H9 (cell line): ENCODE data around the gene PRAME. TPM values are rescaled to one million over a fixed set of nuclear protein-coding genes. Genes with fewer than 3 reads are reported as not detected.
"Not testable (repeated sequence)": the region's sequence is repeated elsewhere in the genome, so short reads cannot be mapped to it uniquely, and the experiment has no call there.

Experiments used
- DNase-seq: peaks from one replicate; pipeline ENCODE4 v3.0.0-alpha.2; 2017
- H2AFZ ChIP-seq: one replicate; pipeline ENCODE4 v1.6.1; 2013; ENCODE audit warnings: mild to moderate bottlenecking, low read length, control low read depth, moderate library complexity
- H2AK5ac ChIP-seq: 2 replicates; pipeline ENCODE4 v1.6.1; 2013; ENCODE audit warnings: low read length, control low read depth, mixed read lengths; ENCODE audit not compliant: insufficient read length
- H2BK120ac ChIP-seq: one replicate; pipeline ENCODE4 v1.6.1; 2013; ENCODE audit warnings: low read depth, mild to moderate bottlenecking, low read length, control low read depth, inconsistent platforms; ENCODE audit not compliant: poor library complexity, severe bottlenecking
- H2BK12ac ChIP-seq: 2 replicates; pipeline ENCODE4 v1.6.1; 2013; ENCODE audit warnings: low read length, control low read depth, mixed read lengths, low read depth; ENCODE audit not compliant: insufficient read length
- H2BK15ac ChIP-seq: 2 replicates; pipeline ENCODE4 v1.6.1; 2013; ENCODE audit warnings: low read depth, low read length, control low read depth
- H2BK20ac ChIP-seq: one replicate; pipeline ENCODE4 v1.6.1; 2013; ENCODE audit warnings: low read depth, mild to moderate bottlenecking, low read length, control low read depth, inconsistent platforms; ENCODE audit not compliant: poor library complexity, severe bottlenecking
- H2BK5ac ChIP-seq: 2 replicates; pipeline ENCODE4 v1.6.1; 2013; ENCODE audit warnings: low read length, control low read depth, mixed read lengths; ENCODE audit not compliant: insufficient read length
- H3K14ac ChIP-seq: 2 replicates; pipeline ENCODE4 v1.6.1; 2013; ENCODE audit warnings: low read length, control low read depth; ENCODE audit not compliant: insufficient read depth
- H3K18ac ChIP-seq: 2 replicates; pipeline ENCODE4 v1.6.1; 2013; ENCODE audit warnings: low read depth, mild to moderate bottlenecking, mixed read lengths, low read length, control low read depth; ENCODE audit not compliant: insufficient read length
- H3K23ac ChIP-seq: 2 replicates; pipeline ENCODE4 v1.6.1; 2013; ENCODE audit warnings: low read length, control low read depth, mixed read lengths, low read depth; ENCODE audit not compliant: insufficient read length
- H3K23me2 ChIP-seq: 2 replicates; pipeline ENCODE4 v1.6.1; 2013; ENCODE audit warnings: low read depth, mild to moderate bottlenecking, mixed read lengths, low read length, control low read depth; ENCODE audit not compliant: insufficient read length, poor library complexity, severe bottlenecking
- H3K27ac ChIP-seq: 2 replicates; pipeline ENCODE4 v1.5.1; 2013; ENCODE audit warnings: low read length, control low read depth, mixed read lengths, low read depth; ENCODE audit not compliant: insufficient read length
- H3K27me3 ChIP-seq: 2 replicates; pipeline ENCODE4 v1.6.1; 2013; ENCODE audit warnings: low read length, control low read depth, inconsistent platforms; ENCODE audit not compliant: insufficient read depth
- H3K4ac ChIP-seq: 2 replicates; pipeline ENCODE4 v1.6.1; 2013; ENCODE audit warnings: low read depth, mild to moderate bottlenecking, control low read depth, inconsistent platforms, low read length, moderate library complexity
- H3K4me1 ChIP-seq: 2 replicates; pipeline ENCODE4 v1.6.1; 2013; ENCODE audit warnings: low read length, control low read depth, inconsistent platforms; ENCODE audit not compliant: insufficient read depth
- H3K4me2 ChIP-seq: 2 replicates; pipeline ENCODE4 v1.6.1; 2013; ENCODE audit warnings: low read length, control low read depth, mixed read lengths; ENCODE audit not compliant: insufficient read length, insufficient read depth
- H3K56ac ChIP-seq: 2 replicates; pipeline ENCODE4 v1.6.1; 2013; ENCODE audit warnings: low read depth, mild to moderate bottlenecking, mixed read lengths, low read length, control low read depth; ENCODE audit not compliant: insufficient read length
- H3K79me1 ChIP-seq: 2 replicates; pipeline ENCODE4 v1.6.1; 2013; ENCODE audit warnings: low read depth, mild to moderate bottlenecking, moderate library complexity, low read length, control low read depth, inconsistent platforms; ENCODE audit not compliant: insufficient read depth, poor library complexity, severe bottlenecking
- H3K79me2 ChIP-seq: 2 replicates; pipeline ENCODE4 v1.6.1; 2013; ENCODE audit warnings: low read length, control low read depth, inconsistent platforms; ENCODE audit not compliant: insufficient read depth
- H3K9ac ChIP-seq: 2 replicates; pipeline ENCODE4 v1.6.1; 2013; ENCODE audit warnings: low read length, control low read depth, mixed read lengths; ENCODE audit not compliant: insufficient read length; ENCODE audit errors: extremely low read depth
- H3K9me3 ChIP-seq: one replicate; pipeline ENCODE4 v1.6.1; 2013; ENCODE audit warnings: low read depth, low read length, inconsistent platforms; ENCODE audit not compliant: control insufficient read depth
- H3T11ph ChIP-seq: one replicate; pipeline ENCODE4 v1.6.1; 2013; ENCODE audit warnings: mild to moderate bottlenecking, low read length, control low read depth, inconsistent platforms
- H4K20me1 ChIP-seq: one replicate; pipeline ENCODE4 v1.6.1; 2013; ENCODE audit not compliant: control insufficient read depth, insufficient read length, insufficient read depth
- H4K5ac ChIP-seq: 2 replicates; pipeline ENCODE4 v1.6.1; 2013; ENCODE audit warnings: low read depth, mild to moderate bottlenecking, mixed read lengths, low read length, control low read depth; ENCODE audit not compliant: insufficient read length
- H4K8ac ChIP-seq: replicated peaks from 2 replicates; pipeline ENCODE4 v1.6.1; 2013; ENCODE audit warnings: low read length, control low read depth, mixed read lengths, low read depth; ENCODE audit not compliant: insufficient read length
- H4K91ac ChIP-seq: 2 replicates; pipeline ENCODE4 v1.6.1; 2013; ENCODE audit warnings: low read depth, mild to moderate bottlenecking, moderate library complexity, mixed read lengths, low read length, control low read depth; ENCODE audit not compliant: insufficient read length
- H3K27ac Mint-ChIP-seq, 3 experiments: 2 replicates in 2 of 3; 3 replicates in 1 of 3; pipeline ENCODE4 v1.8.0; 2020 to 2021; ENCODE audit warnings: mixed read lengths in 3 of 3, mild to moderate bottlenecking in 1 of 3, moderate library complexity in 1 of 3
- H3K27me3 Mint-ChIP-seq: 2 replicates; pipeline ENCODE4 v1.8.0; 2021; ENCODE audit warnings: low read depth, mild to moderate bottlenecking, moderate library complexity, mixed read lengths
- H3K36me3 Mint-ChIP-seq, 3 experiments: 2 replicates in 2 of 3; 3 replicates in 1 of 3; pipeline ENCODE4 v1.8.0; 2020 to 2021; ENCODE audit warnings: low read depth in 3 of 3, mixed read lengths in 3 of 3; ENCODE audit not compliant: insufficient read depth in 1 of 3
- H3K4me1 Mint-ChIP-seq, 2 experiments: 2 replicates each; pipeline ENCODE4 v1.8.0; 2020; ENCODE audit warnings: mixed read lengths in 2 of 2
- H3K4me3 Mint-ChIP-seq, 2 experiments: 2 replicates in 1 of 2; 3 replicates in 1 of 2; pipeline ENCODE4 v1.8.0; 2020 to 2021; ENCODE audit warnings: mild to moderate bottlenecking in 2 of 2, mixed read lengths in 2 of 2, moderate library complexity in 1 of 2
- H3K9me3 Mint-ChIP-seq, 2 experiments: 2 replicates in 1 of 2; 3 replicates in 1 of 2; pipeline ENCODE4 v1.8.0; 2020; ENCODE audit warnings: mild to moderate bottlenecking in 2 of 2, mixed read lengths in 2 of 2, moderate library complexity in 1 of 2
- WGBS: extraction: QIAGEN DNeasy Blood & Tissue Kit; methylation state at CpG from one replicate; pipeline ENCODE4 v1.1.7; 2013; ENCODE audit warnings: missing lambda C conversion rate, low lambda C conversion rate, mixed read lengths; ENCODE audit not compliant: insufficient read length; ENCODE audit errors: extremely low coverage; 5-methylcytosine and 5-hydroxymethylcytosine counted together
- total RNA-seq: library from RNA; stranded (reverse); gene quantifications from 2 replicates; pipeline ENCODE4 v1.2.1, GENCODE V29; 2021
- TF ChIP-seq, protein P1 (sequence below): fragments of 200-600 bp; sonication (generic); conservative IDR thresholded peaks from 3 replicates; pipeline ENCODE4 v1.8.0; 2021; ENCODE audit warnings: antibody characterized with exemption, mild to moderate bottlenecking

PRAME gene
- total RNA-seq, 1 experiment from 2014 or later, result 0.31 TPM

DNA sequence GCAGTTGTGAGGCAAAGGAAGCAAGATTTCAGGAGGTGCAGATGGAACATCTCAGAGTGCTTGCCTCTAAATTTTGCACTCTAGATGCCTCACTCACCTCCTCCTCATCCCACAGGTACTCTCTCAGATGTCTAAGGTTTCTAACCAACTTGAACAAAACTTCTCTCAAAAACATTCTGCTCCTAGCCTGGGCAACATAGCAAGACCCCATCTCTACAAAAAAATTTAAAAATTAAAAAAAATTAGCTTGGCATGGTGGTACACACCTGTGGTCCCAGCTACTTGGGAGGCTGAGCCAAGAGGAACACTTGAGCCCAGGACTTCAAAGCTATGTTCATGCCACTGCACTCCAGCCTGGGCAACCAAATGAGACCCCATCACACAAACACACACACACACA, 43.2 kb downstream of the PRAME start:
- no peak overlapping the region for H2AFZ ChIP-seq
- H4K91ac ChIP-seq, result no peak overlapping the region
- no peak overlapping the region for H2BK5ac ChIP-seq
- H4K8ac ChIP-seq, result no peak overlapping the region
- no peak overlapping the region for H2BK15ac ChIP-seq
- H3K23me2 ChIP-seq, result no peaks in the 10 kb centered on the region
- TF ChIP-seq, protein P1, sequence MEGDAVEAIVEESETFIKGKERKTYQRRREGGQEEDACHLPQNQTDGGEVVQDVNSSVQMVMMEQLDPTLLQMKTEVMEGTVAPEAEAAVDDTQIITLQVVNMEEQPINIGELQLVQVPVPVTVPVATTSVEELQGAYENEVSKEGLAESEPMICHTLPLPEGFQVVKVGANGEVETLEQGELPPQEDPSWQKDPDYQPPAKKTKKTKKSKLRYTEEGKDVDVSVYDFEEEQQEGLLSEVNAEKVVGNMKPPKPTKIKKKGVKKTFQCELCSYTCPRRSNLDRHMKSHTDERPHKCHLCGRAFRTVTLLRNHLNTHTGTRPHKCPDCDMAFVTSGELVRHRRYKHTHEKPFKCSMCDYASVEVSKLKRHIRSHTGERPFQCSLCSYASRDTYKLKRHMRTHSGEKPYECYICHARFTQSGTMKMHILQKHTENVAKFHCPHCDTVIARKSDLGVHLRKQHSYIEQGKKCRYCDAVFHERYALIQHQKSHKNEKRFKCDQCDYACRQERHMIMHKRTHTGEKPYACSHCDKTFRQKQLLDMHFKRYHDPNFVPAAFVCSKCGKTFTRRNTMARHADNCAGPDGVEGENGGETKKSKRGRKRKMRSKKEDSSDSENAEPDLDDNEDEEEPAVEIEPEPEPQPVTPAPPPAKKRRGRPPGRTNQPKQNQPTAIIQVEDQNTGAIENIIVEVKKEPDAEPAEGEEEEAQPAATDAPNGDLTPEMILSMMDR, result no peak
- H3K27ac ChIP-seq, result no peak overlapping the region
- no peak overlapping the region for H3K9ac ChIP-seq
- peaks cover 3 to 13% of the 10 kb centered on the region in 2 experiments; a peak in 4 of 5 replicates for H3K9me3 Mint-ChIP-seq
- H4K5ac ChIP-seq, result no peak overlapping the region
- H3K4ac ChIP-seq, result no peak overlapping the region
- H2BK12ac ChIP-seq, result no peak overlapping the region
- peaks cover 91% of the 10 kb centered on the region for H3K27me3 Mint-ChIP-seq
- no peak for DNase-seq
- no peak overlapping the region for H3K23ac ChIP-seq
- H3K79me2 ChIP-seq, result no peaks in the 10 kb centered on the region
- no peak overlapping the region for H3K56ac ChIP-seq
- no peak overlapping the region for H3T11ph ChIP-seq
- peaks cover 5% of the 10 kb centered on the region; the same call in 1 of the 2 replicates for H3K27me3 ChIP-seq
- H3K4me1 Mint-ChIP-seq, result peaks cover 11 to 15% of the 10 kb centered on the region in 2 experiments
- peaks cover 0 to 2% (median 0%) of the 10 kb centered on the region in 3 experiments; a peak in 1 of 7 replicates for H3K36me3 Mint-ChIP-seq
- H3K4me2 ChIP-seq, result no peak overlapping the region
- H2BK20ac ChIP-seq, result no peak overlapping the region
- H3K4me3 Mint-ChIP-seq, result no peak overlapping the region
- no peaks in the 10 kb centered on the region for H3K79me1 ChIP-seq
- no peak overlapping the region for H3K18ac ChIP-seq
- H3K14ac ChIP-seq, result no peak overlapping the region
- H2AK5ac ChIP-seq, result no peak overlapping the region
- no peak overlapping the region for H3K27ac Mint-ChIP-seq
- no peaks in the 10 kb centered on the region for H3K4me1 ChIP-seq
- H3K9me3 ChIP-seq, result no peaks in the 10 kb centered on the region
- H2BK120ac ChIP-seq, result no peak overlapping the region
- no peaks in the 10 kb centered on the region for H4K20me1 ChIP-seq

DNA sequence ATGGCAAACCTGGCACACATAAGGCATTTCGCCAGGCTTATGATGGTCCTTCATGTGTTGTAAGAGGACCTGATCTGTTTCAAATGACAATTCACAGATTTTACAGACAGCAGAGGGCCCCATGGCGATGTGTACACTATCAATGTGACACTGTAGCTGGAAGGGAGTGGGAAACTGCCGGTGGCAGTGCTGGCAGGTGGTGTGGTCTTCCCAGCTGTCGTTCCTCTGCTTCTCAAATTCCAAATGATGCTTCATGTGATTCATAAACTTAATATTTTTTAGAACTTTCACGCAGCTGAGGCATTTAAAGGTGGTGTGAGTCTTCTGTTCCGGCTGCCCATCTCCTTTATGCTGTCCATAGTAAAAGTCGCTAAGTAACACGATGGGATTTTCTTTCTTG, 44.6 kb downstream of the PRAME start:
- H3K9ac ChIP-seq, H3K23ac ChIP-seq, H2BK120ac ChIP-seq, H3K18ac ChIP-seq, H4K8ac ChIP-seq, H4K20me1 ChIP-seq, H3K4me1 Mint-ChIP-seq, H3K27ac ChIP-seq, H2BK15ac ChIP-seq, H4K91ac ChIP-seq, H3K56ac ChIP-seq, H3K4me2 ChIP-seq, H2BK5ac ChIP-seq, H3K4me3 Mint-ChIP-seq, H3K4me1 ChIP-seq, H3K9me3 ChIP-seq, H3T11ph ChIP-seq, H3K36me3 Mint-ChIP-seq, H2BK20ac ChIP-seq, H2AK5ac ChIP-seq, H3K4ac ChIP-seq, H3K23me2 ChIP-seq, H3K27me3 ChIP-seq, H3K79me2 ChIP-seq, H2BK12ac ChIP-seq, DNase-seq, H3K27ac Mint-ChIP-seq, H3K79me1 ChIP-seq, H4K5ac ChIP-seq, H2AFZ ChIP-seq, H3K14ac ChIP-seq: not testable (repeated sequence)
- WGBS, result no CpG with 5 or more reads among the region's 8 CpGs
- peaks cover 10 to 20% of the 10 kb centered on the region in 2 experiments for H3K9me3 Mint-ChIP-seq
- peaks cover 86% of the 10 kb centered on the region for H3K27me3 Mint-ChIP-seq
